Thyroid gland (tissue), 4 donors: ENCODE results near the gene TEX19.

ENCODE experiments used
- CTCF ChIP-seq, 6 experiments: fragments of 200-600 bp in 3 of 6; fragments of 450-650 bp in 3 of 6; sonication (generic) in 3 of 6; IDR thresholded peaks; one replicate each; pipeline ENCODE4 v1.5.1; 2016 to 2019; ENCODE audit warnings: antibody characterized with exemption in 6 of 6, mild to moderate bottlenecking in 2 of 6, inconsistent platforms in 1 of 6, moderate library complexity in 1 of 6
- POLR2A ChIP-seq, 2 donors: fragments of 450-650 bp; IDR thresholded peaks; one replicate each; pipeline ENCODE4 v1.6.1; 2017; ENCODE audit warnings: antibody characterized with exemption in 2 of 2, mild to moderate bottlenecking in 2 of 2, moderate library complexity in 1 of 2

GRCh38 chr17:82378741-82379021, 19.6 kb downstream of the TEX19 start:
- TF ChIP-seq CTCF (IDR thresholded peaks at IDR 0.05) (no peak), POLR2A (IDR thresholded peaks at IDR 0.05) (no peak)
